Suppressor macrophage (primary cell): ENCODE measurements around the gene NPC1L1.
"Not testable (repeated sequence)": the region's sequence is repeated elsewhere in the genome, so short reads cannot be mapped to it uniquely, and the experiment has no call there.

Source experiments
- DNase-seq, 4 experiments: peaks; one replicate each; pipeline ENCODE4 v3.0.0-alpha.2; 2020 to 2022

NPC1L1 gene

DNA sequence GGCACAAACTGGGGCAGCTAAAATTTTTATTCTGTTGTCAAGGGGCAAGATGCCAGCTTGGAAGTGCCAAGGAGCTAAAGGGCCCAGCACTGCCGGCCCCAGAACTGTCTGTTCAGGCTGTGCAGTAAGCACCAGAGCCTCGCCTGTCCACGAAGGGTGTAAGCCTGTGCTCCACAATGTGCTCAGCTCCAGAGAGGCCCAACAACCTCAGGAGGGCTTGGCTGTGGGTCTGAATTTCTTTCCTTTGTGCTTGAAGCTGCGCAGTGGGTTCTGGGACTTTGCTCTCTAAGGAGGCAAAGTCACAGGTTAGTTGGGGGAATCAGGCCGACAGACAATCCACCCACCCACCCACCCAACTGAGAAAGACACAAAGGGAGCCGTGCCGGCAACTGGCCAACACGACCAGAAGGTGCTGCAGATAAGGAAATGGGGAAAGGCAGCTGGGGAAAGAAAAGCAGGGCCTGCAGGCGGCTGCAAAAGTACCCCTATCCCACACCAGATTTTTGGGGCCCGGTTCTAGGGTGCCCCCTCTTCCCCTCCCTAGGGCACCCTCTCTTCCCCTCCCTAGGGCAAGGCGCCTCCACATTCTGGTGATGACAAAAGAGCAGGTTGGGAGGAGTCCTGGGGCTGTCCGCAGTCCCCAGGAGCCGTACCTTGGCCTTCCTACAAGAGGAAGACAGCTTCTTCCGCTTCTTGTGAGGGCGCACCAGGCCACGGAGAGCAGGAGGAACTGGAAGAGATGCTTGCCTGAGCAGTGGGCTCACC lies 24.8 kb upstream of the NPC1L1 start:
- peak in 3 of 4 experiments; percentile 17 to 33 (median 26) for DNase-seq

DNA sequence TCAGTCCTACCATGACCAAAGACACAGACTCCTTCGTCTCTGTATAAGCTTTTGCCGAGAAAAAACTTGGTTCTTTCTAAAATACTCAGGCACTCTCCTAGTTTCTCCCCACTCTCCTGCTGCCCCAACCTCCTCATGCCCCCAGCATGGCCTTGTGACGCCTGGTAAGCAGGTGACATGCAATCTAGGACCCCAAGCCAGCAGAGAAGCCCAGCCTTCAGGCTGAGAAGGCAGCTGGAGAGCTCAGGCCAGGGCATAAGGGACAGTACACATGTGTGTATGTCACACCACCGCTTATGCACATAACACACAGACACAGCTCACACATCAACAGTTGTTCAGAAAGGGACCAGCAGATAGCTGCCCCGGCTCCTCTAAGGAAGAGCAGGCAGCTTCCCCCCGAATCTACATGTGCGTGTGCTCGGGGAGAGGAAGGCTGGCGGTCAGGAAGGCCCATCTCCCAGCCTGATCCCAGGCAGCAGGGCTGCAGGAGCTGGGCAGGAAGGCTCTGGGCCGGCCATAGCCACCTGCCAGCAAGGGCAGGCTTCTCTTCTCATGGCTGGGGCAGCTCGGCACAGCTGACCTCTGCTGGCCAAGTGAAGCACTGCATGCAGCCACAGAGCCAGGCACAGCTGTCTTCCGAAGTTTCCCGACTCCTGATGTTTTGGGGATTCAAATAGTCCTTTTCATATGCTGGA lies 24.1 kb upstream of the NPC1L1 start:
- peak; percentile 68 to 82 (median 76) for DNase-seq

- DNase-seq, result no peak
Observed at GRCh38 chr7:44564606-44565005, 23.5 kb upstream of the NPC1L1 start.

DNA sequence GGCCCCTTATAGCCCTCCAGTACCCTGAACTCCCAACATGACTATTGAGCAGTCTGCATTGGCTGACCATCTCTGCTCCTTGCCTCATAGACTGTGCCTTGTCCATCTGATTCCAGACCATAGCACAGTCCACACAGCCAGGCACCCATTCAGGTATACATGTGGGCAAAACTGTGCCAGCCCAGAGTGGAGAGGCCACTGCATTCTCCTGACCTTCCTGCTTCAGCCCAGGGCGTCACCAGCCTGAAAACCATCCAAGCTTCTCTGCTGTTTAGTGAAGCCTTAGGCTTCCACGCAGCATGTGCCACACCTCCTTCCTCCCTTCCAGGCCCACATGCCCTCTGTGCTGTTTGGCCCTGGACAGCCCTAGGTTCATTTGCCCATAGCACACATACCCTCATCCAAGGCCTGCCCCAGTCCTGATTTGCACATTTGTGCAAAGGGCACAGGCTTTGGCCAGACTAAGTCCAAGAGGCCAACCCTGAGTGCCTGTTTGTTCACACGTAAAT lies 22.1 kb upstream of the NPC1L1 start:
- DNase-seq, result no peak

GRCh38 chr7:44562622-44562962 lies 21.5 kb upstream of the NPC1L1 start:
- DNase-seq, result not testable (repeated sequence)

GRCh38 chr7:44561962-44562621 lies 21.0 kb upstream of the NPC1L1 start:
- DNase-seq, result no peak

DNA sequence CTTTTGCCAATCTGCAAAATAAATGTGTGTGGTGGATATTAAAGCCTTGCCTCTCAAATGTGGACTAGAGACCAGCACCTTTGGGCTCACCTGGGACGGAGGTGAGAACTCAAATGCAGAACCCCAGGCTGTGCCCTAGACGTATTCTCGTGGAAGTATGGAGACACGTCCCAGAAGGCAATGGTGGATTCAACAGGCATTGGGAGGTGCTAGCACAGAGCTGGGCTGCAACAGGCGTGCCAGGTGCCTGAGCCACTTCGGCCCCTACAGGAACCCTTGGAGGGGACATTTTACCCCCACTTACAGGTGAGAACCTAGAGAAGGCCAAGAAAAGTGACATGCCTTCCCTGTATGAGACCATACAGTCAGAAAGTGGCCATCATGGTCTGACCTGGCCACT lies 20.4 kb upstream of the NPC1L1 start:
- no peak for DNase-seq

- DNase-seq, result no peak
Observed at GRCh38 chr7:44559485-44559884, 18.4 kb upstream of the NPC1L1 start.

- DNase-seq, result no peak
Observed at GRCh38 chr7:44557485-44557884, 16.4 kb upstream of the NPC1L1 start.

- DNase-seq, result no peak
Observed at GRCh38 chr7:44555350-44555749, 14.2 kb upstream of the NPC1L1 start.

DNA sequence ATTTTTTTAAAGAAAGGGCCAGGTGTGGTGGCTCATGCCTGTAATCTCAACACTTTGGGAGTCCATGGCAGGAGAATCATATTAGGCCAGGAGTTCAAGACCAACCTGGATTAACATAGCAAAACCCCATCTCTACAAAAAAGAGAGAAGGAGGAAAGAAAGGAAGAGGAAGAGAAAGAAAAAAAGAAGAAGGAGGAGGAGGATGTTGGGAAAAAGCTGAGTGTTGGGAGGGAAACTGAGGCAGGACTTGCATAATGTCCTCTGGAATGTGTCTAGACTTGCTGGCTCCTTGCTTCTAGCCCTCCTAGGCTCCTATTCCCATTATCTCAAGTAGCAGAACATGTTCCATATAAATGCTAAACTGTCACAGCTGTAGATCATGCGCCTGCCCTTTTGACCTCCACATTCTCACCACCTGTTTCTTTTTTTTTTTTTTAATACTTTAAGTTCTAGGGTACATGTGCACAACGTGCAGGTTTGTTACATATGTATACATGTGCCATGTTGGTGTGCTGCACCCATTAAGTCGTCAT lies 11.4 kb upstream of the NPC1L1 start:
- DNase-seq, result not testable (repeated sequence)

DNA sequence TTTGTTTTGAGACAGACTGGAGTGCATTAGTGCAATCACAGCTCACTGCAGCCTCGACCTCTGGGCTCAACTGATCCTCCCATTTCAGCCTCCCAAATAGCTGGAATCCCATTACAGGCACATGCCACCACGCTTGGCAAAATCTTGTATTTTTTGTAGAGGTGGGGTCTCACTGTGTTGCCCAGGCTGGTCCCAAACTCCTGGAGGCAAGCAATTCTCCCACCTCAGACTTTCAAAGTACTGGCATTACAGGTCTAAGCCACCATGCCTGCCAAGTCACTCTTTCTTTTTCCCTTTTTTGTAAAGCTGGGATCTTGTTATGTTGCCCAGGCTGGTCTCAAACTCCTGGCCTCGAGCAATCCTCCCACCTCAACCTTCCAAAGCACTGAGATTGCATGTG lies 8.3 kb upstream of the NPC1L1 start:
- DNase-seq, result no peak

DNA sequence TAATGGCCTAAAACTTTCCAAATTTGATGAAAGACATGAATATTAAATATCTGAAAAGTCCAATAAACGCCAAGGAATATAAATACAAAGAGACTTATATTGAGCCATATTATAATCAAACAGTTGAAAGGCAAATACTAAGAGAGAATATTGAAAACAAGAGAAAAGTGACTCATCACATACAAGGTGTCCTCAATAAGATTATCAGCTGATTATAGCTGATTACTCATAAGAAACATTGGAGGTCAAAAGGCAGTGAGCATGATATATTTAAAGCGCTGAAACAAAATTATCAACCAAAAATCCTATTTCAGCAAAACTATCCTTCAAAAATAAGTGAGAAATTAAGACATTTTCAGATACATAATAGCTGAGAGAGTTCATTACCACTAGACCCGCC lies 7.8 kb upstream of the NPC1L1 start:
- no peak for DNase-seq

GRCh38 chr7:44547536-44548231 lies 6.6 kb upstream of the NPC1L1 start:
- DNase-seq, result no peak

DNA sequence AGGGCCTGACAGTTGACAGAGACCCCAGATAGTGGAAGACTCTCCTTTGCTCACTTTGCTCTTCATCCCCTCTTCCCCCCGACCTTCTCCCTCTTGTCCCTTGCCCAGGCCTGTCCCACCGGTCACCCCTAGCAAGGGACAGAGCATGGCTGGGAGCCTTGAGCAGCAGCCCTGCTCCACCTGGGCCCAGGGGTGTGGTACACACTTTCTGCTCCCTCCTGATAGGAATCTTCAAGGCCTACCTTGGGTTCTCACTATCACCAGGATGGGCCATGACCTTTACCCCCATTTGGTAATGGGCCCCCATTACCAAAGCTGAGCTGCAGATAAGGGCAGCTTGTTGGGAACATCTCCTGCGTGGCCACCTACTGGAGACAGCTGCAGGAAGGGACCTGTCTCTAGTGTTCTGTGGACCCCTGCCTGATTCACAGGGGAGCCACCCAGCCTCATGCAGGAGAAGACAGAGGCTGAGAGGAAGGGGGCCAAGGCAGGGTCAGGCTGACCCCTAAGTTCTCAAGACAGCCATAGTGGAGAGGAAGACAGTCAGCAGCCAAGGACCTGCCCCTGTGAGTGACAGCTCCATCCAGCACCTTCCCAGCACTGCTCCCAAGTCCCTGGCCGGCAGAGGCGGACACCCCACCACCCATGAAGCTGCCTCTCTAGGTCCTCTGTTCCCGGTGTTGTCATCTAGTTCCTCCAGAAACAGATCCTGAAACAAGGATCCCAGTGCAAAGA lies 913 bp upstream of the NPC1L1 start:
- DNase-seq, result no peak

DNA sequence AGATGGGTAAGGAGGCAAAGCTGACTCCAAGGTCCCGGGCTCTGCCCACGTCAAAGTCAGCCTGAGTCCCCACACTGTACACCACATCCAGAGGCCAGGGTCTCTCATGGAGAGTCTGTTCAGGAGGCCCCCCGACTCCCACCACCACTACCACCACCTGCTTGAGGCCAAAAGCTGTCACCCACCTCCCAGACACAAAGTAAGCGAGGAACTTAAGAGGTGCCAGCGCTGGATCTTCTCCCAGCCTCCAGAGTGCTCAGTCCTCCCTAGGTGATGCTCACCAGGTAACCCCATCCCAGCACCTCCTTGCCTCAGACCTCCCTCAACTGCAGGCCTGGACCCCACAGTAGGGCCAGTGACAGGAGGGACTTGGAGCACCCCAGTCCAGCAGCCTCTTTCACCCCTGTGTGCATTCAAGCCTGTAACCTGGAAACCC lies 520 bp downstream of the NPC1L1 start:
- DNase-seq, result no peak

- DNase-seq, result no peak
Observed at GRCh38 chr7:44539669-44540506, 1.2 kb downstream of the NPC1L1 start.

DNA sequence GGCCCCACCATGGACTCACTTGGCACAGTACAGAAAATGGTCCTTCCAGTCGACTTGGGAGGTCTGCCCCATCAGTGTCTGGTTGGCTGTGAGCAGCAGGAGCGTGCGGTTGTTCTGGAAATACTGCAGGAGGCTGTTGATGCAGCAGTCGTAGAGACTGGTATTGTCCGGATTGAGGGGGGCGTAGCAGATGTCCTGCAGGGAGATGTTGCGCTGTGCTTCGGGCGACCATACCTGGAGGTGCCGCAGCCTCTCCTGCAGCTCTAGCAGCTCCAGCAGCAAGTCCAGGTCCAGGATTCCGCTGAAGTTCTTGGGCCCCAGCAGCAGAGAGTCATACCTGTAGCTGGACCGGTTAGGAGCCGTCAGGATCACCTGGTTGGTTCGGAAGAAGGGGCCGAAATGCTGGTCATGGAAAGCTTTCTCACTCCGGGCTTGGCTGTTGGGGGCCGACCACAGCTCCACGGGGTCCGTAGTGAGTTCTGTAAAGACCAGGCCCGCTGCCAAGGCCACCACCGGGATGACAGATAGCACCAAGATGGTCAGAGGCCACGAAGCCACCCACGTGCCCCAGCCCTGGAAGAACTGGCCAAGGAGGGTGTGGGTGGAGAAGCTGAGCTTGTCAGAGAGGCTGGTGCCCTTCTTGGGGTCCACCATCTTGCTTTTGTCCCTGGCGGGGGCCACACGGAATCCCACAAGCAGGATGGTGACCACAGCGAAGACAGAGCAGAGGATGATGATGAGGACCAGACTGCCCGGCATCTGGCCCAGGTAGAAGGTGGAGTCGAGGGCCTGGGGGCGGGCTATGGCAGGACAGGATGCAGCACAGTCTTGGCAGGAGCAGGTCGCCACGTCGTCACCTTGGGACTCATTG lies 2.1 kb downstream of the NPC1L1 start:
- DNase-seq, result no peak

DNA sequence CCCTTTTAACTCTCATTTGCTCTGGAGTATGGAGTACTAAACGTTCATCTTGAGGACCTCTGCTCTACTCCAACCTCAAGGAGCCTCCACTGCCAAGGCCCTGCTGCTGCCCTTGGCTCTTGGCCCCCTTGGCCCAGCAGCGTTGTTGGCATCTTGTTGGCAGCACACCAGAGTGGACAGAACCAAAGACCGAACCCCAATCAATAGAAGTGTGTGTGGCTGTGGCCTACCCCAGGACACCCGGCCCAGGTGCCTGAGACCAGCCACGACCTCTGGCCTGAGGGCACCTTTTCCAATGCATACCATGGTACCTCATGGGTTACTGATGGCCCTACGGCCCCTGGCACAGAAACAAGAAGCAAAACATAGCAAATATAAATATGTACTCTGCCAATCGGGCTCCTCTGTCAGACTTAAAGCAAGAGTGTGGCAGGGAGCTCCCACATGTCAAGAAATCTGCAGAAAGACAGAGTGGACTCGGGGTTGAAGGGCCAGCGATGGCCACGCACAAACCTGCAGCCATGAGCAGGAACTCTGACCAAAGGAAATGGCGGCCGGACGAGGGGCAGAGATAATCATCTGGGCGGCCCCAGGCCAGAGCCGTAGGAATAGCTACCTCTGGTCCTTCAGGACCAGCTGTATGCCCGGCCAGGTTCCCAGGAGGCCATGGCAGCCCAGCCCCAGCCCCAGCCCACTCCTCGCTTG lies 2.9 kb downstream of the NPC1L1 start:
- no peak for DNase-seq
